GF-D8 (cell line): ENCODE data around the gene XBP1.
"Not testable (repeated sequence)": the region's sequence is repeated elsewhere in the genome, so short reads cannot be mapped to it uniquely, and the experiment has no call there.

Experiments
- DNase-seq: peaks from one replicate; lab custom pipeline; 2025; lab: John Stamatoyannopoulos, UW

Gene XBP1

DNA sequence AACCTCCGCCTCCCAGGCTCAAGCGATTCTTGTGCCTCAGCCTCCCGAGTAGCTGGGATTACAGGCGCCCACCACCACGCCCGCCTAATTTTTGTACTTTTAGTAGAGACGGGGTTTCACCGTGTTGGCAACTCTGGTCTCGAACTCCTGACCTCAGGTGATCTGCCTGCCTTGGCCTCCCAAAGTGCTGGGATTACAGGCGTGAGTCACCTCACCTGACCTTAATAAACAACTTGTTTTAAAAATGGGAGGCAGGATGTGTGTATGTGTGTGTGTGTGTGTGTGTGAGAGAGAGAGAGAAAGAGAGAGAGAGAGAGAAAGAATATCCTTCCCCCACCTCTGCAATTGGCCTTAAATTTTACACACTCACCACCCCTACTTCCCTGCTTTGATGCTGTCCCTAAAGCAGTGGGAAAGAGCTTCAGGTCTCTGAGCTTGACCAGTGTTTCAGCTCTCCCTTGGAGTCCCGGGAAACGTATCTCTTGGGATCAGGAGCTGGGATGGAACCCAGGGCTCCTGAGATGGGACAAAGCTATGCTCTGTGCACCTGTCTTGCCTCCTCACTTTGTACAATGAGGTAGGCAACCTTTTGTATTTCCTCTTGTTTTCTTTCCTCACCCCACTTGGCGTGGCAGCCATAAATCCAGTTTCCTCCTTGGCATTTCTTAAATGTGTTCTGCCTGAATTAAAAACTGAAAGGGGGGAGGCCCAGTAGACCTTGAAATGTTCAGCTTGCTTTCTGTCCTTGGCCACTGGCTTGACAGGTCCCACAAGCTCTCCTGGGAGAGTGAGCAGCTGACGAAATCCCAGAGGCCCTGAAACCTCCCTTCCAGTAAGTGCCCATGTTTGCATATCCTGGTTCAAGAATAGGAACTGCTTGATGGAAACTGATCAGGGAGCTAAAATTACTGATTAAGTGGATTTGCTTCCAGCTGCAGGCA, 17.8 kb upstream of the XBP1 start:
- peak; percentile 26 for DNase-seq

DNA sequence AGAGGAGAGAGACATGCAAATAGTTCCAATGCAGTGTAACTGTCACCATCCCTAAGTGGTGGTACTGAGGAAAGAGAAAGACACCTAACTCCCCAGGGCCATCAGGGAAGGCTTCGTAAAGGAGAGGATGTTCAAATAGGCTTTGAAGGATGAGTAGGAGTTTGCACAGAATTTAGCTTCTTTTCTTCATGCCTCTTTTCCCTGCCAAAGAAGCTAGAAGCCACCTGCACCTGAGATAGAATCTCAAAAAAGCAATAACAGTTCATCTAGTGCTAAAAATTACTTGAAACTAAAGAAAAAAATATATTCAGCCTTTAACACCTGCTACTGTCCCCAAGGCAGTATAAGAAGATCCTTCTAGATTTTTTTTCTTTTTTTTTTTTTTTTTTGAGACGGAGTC, 16.7 kb upstream of the XBP1 start:
- DNase-seq = no peak

DNA sequence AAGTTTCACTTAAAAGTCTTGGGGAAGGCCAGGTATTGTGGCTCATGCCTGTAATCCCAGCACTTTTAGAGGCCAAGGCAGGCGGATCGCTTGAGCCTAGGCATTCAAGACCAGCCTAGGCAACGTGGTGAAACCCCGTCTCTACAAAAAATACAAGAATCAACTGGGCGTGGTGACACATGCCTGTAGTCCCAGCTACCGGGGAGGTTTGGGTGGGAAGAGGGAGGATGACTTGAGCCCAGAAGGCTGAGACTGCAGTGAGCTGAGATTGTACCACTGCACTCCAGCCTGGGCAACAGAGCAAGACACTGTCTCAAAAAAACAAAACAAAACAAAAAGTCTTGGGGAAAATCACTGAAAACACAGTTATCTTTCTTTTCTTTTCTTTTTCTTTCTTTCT, 15.4 kb upstream of the XBP1 start:
- DNase-seq = no peak

DNA sequence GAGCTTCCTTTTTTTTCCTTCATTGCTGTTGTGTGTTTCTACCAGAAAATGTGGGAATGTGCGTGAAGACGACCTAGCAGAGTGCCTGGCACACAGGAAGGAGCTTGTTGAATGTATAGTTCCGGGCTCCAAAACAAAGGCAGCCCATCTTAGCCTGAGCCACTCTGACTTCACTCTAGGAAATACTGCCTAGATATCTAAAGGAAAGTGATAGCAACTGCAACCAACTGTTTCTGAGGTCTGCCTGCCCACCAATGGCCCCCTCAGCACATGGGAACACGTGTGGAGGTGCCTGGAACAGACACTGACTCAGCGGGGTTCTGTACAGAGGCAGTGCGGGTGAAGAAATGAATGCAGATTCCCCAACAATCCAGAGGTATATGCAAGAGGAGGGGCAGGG, 14.7 kb upstream of the XBP1 start:
- DNase-seq = no peak

DNA sequence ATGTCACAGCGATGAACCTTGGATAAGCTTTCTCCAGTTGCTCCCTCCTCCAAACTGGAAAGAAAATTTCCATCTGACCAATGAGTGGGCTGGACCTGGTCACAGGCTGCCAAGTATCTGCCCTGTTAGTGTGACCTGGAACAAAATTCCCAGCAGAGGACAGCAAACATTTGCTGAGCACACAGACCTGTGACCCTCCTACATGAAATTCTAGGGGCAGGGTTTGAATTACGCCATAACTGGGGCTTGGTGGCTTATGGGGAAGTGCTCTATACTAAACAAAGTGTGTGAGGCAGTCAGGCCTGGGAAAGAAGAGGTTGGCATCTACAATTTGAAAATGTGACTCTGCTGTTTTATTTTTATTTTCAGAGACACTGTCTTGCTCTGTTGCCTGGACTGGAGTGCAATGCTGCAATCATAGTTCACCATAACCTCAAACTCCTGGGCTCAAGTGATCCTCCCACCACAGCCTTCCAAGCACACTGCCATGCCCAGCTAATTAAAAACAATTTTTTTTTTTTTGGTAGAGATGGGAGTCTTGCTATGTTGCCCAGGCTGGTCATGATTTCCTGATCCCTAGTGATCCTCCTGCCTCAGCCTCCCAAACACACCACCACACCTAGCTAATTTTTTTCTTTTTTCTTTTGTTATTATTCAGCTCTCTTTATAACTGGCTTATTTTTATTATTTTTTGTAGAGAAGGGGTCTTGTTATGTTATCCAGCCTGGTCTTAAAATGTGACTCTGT, 13.6 kb upstream of the XBP1 start:
- peak; percentile 87 for DNase-seq

DNA sequence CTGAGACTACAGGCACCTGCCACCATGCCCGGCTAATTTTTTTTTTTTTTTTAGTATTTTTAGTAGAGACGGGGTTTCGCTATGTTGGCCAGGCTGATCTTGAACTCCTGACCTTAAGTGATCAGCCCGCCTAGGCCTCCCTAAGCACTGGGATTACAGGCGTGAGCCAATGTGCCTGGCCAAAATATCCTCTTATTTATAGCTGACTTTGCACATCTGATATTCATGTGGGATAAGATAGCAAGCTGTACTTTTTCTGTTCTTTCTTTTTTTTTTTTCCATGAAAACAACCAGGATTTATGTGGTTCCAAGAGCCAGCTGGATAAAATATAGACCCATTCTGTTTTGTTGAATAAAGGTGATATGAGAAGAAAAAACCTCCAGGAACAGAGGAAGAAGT, 12.1 kb upstream of the XBP1 start:
- no peak for DNase-seq

DNA sequence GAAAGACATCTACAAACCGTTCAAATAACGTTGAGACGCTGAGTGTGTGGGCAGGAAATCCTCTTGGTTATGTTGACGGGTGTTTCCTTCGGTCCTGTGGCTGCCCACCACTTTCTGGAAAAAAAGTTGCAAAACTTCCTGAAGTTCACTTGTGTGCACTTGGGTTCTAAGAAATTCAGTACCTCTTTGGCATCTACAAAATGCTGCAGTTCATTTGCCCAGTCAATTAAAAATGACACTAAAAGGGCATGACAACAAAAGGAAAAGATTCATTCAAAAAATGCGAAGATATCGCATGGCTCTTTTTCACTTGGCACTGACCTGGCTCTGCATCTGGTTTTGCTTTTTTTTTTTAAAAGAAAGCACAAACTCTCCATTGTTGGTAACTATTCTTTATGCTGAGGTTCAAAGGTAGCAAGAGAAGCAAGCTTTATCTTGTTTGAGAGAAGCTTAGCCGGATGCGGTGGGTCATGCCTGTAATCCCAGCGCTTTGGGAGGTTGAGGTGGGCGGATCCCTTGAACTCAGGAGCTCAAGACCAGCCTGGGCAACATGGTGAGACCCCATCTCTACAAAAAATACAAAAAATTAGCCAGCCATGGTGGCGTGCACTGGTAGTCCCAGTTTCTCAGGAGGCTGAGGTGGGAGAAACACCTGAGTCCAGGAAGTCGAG, 10.6 kb upstream of the XBP1 start:
- peak; percentile 99 for DNase-seq

DNA sequence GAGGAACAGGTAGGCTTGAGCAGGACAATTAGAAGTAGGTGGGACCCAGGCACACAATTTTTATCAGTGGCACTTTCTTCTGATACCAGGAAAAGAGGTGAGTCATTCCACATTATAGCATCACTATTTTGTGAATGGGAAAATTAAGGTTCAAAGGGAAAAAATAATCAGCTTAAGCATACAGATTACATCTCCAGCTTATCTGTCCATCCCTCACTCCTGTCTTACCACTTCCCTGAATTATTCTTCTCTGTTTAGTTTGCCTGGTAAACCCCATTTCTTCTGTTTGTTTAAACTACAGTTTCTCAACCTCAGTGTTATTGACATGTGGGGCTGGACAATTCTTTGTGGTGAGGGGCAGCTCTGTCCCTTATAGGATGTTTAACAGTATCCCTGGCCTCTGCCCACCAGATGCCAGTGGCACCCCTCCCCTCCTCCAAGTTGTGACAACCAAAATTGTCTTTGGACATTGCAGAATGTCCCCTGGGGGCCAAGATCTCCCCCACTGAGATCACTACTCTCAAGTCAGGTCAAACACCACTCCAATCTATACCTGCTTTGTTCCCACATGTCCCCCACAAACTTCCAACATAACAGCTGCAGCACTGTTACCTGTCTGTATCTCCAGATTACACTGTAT, 8.5 kb upstream of the XBP1 start:
- peak; percentile 56 for DNase-seq

DNA sequence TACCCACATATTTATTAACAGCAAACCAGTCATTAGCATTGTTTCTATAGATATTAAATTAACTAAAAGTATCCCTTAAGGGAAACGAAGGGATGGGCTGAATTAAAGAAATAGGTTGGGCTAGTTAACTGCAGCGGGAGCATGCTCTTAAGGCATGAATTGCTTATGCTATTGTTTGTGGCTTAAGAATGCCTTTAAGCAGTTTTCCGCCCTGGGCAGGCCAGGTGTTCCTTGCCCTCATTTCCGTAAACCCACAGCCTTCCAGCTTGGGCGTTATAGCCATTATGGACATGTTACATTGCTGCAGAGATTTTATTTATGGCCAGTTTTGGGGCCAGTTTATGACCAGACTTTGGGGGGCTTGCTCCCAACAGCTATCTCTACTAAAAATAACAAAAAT, 5.1 kb upstream of the XBP1 start:
- DNase-seq = not testable (repeated sequence)

DNA sequence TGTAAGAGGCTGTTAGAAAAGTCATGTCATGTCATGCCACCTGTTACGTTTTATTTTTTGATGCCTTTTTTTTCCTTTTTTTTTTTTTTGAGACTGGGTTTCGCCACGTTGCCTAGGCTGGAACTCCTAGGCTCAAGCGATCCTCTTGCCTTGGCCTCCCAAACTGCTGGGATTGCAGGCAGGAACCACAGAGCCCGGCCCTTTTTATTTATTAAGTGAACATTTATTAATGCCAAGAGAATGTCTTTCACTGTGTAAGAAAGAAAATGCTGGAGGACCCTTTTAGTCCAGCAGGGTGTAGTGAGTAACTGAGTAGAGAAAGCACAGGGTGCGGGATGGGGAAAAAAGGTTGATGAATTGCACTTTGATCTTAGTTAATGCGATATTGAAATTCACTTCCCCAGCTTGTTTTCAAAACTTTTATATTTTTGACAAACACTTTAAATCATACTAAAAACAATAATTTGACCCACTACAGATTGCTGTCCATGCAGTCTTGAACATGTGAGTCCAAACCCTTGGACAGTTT, 2.3 kb upstream of the XBP1 start:
- DNase-seq = peak; percentile 68

DNA sequence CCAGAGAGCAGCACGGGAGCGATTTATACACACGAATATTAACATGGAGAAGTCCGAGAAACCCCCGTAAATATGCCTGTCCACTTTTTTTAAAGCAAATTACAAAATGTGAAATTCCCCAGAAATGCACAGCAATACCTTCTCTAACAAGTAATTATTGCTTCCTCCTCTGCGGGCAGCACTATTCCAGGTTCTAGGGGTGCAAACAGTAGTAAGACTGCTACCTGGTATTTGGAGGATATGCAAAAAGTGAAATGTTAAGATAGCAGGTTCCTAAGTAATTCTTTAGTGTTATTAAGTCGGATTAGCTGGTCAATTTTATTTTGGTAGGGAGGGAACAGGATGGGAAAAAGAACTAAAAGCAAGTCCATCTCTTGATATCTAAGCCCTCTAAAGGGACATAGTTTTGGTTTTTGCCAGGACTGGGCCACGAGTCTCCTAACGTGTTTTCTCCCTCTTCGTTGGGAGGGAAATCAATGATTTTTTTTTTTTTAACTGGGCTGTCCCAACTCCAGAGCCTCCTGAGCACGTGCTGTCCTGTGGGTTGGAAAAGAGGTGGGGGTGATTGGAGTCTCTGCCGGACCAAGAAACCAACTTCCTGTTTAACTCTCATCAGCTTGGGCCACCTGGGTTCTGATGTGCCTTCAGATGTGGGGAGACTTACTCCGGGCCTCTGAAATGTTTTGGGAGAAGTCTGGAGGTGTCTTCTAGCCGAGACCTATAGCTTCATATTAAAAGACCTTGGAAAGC, 1.7 kb upstream of the XBP1 start:
- DNase-seq = peak; percentile 97

DNA sequence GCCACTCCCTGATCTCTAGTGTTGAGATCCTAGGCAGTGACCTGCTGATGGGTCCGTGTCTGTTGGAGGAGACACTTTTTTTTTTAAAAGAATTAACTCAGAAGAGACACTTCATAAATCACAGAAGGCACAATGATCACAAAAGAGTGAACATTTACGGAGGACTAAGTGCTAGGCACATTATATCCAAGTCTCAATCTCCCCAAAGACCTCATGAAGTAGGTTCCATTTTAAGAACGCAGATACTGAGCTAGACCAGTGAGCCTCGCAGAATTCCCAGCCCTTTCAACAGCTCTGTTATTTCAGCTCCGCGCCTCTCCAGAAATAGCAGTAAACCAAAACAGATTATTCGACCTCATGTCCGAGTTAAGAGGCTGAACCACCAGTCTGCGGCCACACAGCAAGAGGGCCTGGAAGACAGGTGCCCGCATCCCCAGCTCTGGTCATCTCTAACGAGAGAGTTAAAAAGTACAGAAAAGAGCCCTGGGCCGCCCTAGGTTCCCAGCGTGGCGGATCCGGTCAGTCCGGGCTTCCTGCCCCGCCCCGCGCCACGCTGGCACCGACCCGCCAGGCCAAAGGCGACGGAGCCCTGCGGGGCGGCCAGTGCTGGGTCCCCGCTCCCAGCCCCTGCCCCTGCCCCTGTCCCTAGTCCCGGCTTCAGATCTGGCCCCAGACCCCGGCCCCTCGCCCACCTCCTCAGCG, 612 bp downstream of the XBP1 start:
- DNase-seq = no peak

DNA sequence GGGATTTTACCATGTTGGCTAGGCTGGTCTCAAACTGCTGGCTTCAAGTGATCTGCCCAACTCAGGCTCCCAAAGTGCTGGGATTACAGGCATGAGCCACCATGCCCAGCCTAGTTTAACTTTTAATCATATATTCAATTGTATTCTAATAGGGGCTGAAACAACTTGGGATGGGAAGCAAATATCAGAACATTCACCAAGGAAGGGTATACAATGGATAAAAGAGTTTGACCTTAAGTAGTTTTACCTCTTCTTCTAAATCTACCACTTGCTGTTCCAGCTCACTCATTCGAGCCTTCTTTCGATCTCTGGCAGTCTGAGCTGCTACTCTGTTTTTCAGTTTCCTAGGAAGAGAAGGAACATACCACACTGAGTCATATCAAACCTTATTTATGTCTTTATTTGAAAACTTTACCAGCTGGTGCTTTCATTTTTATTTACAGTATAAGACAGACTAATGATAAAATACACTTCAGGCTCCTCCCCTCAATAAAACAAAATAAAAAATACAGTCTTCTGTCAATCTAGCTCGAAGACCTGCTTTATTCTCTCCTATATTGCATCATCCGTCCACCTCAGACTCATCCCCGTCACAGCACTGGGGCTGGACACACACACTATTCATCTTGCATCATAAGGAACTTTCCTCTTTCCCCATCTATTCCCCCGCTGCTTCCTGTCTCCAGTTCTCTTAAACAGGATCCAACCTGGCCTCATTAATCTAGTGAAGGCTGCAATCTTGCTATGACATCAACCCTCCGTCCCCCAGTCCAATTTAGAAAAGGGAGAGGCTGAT, 1.4 kb downstream of the XBP1 start:
- DNase-seq = peak; percentile 89

DNA sequence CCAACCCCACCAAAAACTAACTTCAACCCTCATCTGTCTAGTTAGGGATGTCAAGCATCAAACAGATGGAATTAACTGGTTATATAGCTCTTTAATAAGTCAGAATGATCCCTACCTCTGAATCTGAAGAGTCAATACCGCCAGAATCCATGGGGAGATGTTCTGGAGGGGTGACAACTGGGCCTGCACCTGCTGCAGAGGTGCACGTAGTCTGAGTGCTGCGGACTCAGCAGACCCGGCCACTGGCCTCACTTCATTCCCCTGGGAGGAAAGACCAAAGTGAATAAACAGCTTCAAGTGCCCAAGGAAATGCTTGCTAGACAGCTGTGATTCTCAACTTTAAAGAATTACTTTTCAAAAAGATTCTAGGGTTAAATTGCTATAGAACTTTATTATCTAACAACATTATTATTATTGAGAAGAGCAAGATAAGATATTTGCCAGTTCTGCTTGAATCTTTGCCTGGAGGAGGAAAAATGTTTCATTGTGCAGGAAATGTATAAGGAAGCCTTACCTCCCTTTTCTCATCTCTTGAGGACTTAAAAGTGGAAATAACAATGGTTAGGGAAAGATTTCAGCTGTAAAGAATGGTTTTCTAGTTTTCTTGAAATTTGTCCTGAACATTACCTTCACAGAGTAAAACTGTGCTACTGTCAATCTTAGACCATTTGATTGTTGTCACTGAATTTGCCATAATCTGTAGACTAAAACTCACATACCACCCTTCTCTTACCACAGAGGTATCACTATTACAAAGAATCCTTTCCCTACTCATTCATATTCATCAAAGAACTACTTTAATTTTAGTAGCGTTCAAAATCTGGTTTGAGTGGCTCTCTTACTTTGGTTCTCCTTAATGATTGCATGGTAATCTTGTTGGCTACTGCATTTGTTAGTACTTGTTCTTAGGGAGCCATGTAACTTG, 4.2 kb downstream of the XBP1 start:
- no peak for DNase-seq

DNA sequence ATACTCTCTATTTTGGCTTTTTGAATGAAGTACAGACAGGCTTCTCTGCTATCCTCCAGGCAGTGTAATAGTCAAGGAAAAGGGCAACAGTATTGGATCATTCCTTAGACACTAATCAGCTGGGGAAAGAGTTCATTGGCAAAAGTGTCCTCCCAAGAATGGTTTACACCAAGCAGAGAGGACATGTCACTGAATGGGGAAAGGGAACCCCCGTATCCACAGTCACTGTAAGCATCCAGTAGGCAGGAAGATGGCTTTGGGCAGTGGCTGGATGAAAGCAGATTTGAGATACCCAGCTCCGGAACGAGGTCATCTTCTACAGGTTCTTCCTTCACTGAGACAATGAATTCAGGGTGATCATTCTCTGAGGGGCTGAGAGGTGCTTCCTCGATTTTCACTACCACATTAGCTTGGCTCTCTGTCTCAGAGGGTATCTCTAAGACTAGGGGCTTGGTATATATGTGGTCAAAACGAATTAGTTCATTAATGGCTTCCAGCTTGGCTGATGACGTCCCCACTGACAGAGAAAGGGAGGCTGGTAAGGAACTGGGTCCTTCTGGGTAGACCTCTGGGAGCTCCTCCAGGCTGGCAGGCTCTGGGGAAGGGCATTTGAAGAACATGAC, 5.2 kb downstream of the XBP1 start:
- no peak for DNase-seq

DNA sequence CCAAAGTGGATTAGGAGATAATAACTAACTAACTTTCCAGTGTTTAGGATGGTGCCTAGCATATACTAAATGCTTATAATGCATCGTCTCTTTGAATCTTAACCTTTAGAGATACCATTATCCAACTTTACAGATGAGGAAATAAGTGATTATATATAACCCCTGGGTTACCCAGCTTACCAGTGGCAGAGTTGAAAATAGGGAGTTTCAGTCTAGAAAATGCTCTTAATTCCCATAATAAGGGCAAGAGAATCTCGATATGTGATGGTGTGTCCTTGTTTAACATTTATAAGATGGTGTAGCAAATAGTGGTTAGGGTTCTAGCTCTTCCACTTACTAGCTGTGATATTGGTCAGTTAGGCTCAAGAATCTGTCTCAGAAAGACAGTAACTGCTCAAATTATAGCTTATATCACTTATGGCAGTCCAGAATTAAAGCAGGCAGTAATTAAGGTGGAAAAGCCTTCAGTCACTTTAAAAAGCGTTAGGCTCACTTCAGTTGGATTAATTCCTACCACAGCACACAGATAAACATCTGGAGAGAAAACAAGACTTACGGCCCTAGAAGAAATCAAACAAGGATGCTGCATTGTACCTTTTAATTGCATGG, 6.3 kb downstream of the XBP1 start:
- DNase-seq = no peak

DNA sequence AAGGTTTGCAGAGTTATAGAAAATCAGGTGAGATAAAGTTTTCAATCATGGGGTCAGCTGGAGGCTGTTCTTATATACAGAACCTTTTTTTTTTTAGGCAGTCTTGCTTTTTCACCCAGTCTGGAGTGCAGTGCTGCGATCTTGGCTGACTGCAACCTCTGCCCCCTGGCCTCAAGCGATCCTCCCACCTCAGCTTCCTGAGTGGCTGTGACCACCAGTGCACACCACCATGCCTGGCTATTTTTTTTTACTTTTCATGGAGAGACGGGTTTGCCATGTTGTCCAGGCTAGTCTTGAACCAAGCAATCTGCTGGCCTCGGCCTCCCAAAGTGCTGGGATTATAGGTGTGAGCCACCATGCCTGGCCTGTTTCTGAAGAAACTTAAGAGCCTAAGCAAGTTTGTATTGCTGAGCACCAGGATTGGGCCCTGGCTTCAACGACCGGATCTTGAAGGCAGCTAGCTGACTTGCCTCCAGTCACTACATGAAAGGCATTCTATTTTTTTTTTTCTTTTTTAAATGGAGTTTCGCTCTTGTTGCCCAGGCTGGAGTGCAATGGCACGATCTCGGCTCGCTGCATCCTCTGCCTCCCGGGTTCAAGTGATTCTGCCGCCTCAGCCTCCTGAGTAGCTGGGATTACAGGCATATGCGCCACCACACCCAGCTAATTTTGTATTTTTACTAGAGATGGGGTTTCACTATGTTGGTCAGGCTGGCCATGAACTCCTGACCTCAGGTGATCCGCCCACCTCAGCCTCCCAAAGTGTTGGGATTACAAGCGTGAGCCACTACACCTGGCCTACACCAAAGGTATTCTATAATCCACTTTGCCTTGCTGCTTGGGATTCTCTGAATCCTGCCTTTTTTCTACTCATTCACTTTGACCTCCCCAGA, 7.6 kb downstream of the XBP1 start:
- DNase-seq = peak; percentile 65
